Measurements from ENCODE around the gene ESCO1.

- no peak for TF ChIP-seq CTCF (IDR thresholded peaks at IDR 0.05 in 8 of 11, conservative IDR thresholded peaks at IDR 0.05 in 3 of 11)
- TF ChIP-seq POLR2A (IDR thresholded peaks at IDR 0.05): no peak
- TF ChIP-seq POLR2AphosphoS5 (IDR thresholded peaks at IDR 0.05): no peak
Observed at GRCh38 chr18:21629089-21629832, 28.8 kb upstream of the ESCO1 start.

All from spleen (tissue), 7 donors.